HG02970 (cell line): ENCODE measurements around the gene SEMA4A.
"Not testable (repeated sequence)": the region's sequence is repeated elsewhere in the genome, so short reads cannot be mapped to it uniquely, and the experiment has no call there.

Source experiments
- ATAC-seq: cut with Tn5 transposase; IDR thresholded peaks from one replicate; pipeline ENCODE4 v1.9.1; 2021; ENCODE audit warnings: mild to moderate bottlenecking, moderate library complexity, moderate number of reproducible peaks; ENCODE audit not compliant: unreplicated experiment, low FRiP score

Gene SEMA4A

DNA sequence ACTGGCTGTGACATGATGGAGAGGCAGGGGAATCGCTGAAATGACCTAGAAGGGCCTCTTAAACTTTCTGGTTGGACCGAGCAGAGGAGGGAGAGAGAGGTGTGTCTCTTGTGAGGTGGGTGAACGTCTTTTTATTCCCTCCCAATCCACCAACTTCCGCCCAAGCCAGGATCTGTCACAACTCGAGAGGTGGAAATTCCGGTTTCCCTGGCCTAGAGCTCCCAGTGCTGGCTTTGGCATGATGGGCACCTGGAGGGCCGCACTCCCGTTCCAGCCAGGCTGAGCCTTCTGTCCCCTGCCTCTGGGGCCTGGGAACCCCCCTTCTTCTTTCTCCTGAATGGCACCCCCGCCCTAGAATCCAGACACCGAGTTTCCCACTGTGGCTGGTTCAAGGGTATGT, at the start of gene SEMA4A:
TSS of gene SEMA4A (plus strand) at position 224 of the 400 bp plus-strand sequence. CDS start 994 bp downstream, outside the sequence.
- ATAC-seq: no peak

DNA sequence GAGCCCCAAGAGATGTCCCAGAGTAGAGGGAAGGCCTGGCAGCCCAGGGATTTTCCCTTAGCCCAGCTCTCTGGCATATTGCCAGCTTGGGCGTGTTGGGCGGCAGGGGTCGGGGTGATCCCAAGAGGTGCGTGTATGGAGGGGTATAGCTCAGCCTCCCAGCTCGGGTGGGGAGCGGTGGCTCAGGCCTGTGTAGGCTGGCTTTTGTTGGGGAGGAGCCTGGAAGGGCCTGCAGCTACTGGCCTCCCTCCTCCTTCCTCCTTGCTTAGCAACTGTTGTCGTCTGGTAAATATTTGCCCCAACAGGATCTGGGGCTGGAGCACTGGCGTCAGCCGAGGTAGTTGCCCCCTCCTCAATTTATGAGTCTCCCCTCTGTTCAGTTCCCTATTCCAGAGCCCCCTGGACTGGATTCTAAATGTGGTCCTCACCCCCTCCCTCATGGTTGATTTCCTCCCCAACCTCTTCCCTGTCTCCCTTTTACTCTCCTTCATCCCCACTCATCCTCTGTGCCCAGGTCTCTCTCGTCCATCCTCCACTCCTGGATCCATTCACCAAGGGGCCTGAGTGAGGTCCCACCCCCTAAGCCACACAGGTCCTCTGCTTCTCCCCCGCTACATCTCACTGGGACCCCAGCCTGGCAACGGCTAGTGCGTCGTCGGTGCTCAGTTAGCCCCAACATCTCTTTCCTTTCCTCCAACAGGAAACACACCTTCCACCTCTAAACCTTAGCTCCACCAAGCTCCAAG, 49.1 kb upstream of the SEMA4A start:
- no peak for ATAC-seq

DNA sequence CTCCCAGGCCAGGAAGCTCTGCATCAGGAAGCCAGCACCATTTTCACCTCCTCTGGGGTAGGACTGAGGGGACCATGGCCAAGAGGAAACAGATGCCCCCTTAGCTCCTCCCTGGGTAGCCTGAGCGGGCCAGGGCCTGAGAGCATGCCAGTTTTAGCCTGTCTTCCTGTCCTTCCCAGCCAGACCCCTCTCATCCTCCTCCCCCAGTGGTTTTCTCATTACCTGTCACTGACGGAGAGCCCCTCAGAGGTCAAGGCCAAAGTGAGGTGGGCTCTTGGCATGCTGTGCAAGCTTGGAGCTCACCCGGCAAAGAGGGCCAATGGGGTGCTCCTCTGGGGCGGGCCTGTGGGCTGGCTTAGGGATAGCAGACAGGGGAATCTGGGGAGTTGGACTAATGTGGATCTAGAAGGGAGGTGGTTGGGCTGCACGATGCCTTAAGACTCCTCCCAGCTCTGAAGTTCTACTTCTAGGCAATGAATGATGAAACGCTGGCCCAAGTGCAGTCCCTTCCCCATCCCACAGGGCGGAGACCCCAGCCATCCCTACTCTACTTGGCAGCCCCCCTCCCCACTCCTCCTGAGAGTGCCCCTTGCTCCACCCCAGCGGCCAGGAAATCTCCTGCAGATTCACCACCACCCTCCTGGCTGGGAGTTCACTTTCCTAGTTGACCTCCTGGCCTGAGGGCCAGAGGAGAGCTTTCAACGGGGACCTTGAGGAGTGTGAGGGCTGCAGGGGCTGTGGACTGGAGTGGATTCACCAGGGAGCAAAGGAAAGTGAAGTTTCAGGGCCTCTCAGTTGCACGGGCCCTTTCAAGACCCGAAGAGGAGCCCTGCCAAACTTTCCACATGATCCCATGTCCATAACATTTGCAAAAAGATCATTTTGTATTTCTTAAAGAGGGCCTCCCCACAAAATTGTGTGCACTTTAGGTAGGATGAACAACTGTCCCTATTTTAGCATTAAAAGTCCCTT, 48.2 kb upstream of the SEMA4A start:
- no peak for ATAC-seq

DNA sequence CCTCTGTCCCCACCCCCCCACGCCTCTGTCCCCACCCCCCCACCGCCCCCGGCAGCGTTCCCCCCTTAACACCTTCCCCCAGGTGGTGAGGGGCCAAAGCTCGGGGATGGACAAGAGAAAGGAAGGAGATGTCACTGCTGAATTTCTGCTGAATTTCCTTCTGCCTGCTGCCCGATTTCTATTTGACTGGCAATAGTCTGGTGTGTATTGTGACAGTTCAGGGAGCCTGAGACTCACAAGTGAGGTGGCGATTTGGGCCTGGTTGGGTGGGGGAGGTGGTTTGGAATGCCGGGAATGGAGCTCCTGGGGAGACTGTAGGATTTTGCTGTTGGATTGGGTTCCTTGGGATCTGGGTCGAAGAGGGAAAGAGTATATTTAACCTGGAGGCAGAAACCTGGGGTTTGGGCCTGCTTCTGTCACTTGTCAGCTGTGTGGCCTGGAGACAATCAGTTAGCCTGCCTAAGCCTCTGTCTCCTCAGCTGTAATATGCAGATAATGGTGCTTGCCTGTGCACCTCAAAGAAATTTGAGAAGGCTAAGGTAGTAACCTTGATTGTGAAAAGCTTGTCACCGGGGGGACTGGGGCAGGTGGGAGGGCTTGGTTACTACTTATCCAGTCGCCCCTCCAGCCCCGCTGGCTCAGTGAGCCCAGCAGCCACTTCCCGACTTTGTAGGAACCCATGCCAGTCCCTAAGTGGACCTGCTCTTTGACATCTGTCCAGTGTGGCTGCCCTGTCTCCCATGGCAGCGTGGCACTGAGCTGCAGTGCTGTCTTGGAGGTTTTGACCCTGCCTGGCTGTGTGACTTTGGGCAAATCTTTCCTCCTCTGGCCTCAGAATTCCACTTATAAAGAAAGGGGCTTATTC, 46.5 kb upstream of the SEMA4A start:
- no peak for ATAC-seq

DNA sequence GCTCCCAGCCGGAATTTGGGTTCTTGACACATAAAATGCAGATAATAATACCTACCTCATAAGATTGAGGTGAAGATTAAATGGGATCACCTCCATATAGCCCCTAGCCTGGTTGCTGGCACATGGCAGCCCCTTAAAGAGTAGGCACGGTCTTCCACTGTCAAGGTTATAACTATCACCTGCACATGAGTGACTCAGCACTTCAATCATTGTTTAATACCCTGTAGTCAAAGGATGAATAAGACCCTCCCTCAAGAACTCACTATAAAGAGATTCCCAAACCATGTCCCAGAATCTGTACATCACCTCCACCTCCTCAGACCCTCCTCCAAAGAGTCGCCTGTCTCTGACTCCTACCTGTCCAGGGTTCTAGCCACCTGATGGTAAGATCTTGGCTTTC, 45.3 kb upstream of the SEMA4A start:
- no peak for ATAC-seq

DNA sequence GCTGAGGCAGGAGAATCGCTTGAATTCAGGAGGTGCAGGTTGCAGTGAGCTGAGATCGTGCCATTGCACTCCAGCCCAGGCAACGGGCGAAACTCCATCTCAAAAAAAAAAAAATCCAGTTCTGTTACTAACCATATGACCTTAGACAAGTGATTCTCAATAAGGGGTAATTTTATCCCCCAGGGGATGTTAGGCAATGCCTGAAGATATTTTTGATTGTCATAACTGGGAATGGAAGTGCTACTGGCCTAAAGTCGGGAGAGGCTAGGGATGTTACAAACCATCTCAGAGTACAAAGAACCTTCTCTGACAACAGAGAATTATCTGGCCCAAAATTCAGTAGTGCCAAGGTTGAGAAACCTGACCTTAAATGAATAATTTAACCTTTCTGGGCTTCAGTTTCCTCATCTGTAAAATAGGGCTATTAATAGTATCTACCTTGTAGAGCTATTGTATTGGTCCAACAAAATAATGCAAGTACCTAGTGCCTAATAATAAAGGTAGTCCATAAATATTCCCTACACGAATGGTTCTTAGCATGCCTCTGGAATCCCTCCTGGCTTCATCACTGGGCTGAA, 44.6 kb upstream of the SEMA4A start:
- ATAC-seq: no peak

DNA sequence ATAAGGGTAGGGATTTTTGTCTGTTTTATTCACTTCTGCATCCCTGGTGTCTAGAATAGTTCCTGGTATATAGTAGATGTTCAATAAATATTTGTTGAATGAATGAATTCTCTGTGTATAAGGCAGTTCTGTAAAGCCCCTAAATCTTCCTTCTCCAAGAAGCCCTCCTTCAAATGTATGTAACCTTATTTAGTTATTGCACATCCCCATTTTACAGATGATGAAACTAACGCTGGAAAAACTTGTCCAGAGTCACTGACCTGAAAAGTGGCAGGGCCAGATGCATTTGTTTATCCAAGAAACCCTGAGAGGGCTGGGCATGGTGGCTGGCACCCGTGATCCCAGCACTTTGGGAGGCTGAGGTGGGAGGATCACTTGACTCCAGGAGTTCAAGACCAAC, 43.1 kb upstream of the SEMA4A start:
- no peak for ATAC-seq

DNA sequence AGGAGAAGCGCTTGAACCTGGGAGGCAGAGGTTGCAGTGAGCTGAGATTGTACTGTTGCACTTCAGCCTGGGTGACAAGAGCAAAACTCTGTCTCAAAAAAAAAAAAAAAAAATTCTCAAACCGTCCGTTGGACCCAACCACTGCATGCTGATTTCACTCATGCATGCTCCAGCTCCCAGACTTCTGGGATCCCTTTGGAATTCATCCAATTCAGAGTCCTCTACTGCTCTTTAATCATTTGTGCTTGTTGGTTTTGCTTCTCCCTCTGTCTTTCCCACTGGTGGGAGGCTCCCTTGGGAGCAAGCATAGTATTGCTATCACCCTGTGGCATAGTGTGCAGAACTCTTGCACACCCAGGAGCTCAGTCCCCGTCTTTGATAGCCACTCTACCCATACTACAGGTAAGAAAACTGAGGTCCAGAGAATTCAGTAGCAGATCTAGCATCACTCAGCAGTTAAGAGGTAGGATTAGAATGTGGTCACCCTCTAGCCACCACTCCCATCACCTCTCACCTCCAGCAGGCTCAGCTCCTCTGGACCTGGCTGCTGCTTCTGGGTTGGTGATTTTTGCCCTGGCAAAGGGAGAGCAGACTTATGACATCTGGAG, 41.9 kb upstream of the SEMA4A start:
- ATAC-seq: no peak

DNA sequence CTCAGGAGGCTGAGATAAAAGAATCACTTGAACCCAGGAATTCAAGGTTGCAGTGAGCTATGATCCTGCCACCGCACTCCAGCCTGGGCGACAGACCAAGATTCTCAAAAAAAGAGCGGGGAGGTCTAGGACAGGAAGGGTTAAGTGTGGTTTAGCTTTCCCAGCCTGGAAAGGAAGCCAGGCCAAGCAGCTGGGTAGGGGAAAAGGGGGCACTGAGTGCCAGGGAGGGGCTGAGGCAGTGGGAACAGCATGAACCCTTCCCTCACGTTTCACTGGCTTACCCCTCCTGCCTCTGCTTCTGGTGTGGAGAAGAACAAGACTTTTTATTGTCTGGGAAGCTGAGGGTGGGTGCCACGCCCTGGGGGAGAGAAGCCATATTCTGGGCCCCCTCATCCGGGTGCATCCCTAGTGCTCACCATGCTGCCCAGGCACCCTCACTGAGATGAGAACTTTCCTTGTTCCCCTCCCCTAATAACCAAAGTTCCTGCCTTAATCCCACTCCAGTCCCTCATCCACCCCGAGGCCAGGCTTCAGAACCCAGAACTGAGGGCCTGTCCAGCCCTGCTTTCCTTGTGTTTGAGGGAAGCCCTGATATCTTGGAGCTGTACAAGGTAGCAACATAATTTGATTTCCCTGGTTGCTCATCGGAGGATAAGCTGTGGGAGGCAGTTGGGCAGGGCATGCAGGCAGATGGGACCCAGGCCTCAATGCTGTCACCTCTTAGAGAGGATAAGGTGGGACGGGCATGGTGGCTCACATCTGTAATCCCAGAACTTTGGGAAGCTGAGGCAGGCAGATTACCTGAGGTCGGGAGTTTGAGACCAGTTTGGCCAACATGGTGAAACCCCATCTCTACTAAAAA, 40.9 kb upstream of the SEMA4A start:
- no peak for ATAC-seq

DNA sequence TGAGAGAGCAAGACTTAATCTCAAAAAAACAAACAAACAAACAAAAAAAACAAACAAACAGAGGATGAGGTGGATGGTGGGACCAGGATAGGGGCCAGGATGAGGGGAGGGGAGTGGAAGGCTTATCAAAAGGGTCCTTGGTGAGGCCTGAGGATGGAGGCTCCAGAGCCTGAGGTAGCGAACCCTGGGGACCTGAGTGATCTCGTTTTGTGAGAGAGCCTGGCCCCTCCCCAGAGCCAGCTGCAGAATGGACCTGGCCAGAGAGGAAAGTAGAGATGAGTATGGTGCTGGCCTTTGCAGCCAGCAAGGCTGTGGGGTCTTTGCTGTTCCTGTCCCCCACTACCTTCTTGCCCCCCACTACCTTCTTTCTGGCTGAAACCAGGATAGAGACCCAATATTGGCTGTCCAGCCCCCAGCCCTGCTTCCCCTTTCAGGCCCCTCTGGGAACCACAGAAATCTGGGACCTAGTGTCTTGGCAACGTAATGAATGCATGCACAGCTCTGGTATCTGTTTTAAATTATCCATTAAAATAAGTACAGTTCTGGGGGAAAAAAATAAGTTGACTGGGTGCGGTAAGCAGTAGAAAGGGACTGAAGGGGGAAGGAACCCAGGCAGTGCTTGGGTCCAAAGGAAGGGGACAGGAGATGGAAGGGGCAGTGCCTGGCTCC, 40.0 kb upstream of the SEMA4A start:
- ATAC-seq: no peak

DNA sequence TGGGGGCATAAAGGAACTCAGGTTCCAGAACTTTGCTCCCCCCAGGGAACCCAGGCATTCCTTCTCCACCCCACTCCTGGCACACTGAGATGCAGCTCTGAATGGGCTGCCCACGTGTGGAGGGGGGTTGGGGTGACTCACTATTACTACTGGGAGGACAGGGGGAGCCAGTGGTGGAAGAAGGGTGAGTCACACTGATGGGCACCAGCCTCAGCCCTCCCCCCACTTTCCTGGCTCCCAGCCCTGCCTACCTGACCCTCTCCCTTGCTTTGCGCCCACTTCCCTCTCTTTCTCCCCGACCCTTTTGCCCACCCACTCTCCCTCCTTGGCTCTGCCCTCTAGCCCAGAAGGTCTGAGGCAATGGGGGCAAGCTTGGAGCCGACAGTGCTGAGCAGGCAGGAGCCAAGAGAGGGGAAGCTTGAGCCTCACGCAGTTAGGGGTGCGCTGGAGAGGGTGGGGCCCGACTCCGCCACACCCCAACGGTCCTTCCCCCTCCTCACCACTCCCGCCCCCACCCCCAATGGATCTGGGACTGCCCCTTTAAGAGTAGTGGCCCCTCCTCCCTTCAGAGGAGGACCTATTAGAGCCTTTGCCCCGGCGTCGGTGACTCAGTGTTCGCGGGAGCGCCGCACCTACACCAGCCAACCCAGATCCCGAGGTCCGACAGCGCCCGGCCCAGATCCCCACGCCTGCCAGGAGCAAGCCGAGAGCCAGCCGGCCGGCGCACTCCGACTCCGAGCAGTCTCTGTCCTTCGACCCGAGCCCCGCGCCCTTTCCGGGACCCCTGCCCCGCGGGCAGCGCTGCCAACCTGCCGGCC, 39.1 kb upstream of the SEMA4A start, which contains the start of gene LMNA:
TSS of gene LMNA (plus strand) at position 611 of the 818 bp plus-strand sequence. CDS start 208 bp downstream, outside the sequence.
- peak; percentile 66 for ATAC-seq

DNA sequence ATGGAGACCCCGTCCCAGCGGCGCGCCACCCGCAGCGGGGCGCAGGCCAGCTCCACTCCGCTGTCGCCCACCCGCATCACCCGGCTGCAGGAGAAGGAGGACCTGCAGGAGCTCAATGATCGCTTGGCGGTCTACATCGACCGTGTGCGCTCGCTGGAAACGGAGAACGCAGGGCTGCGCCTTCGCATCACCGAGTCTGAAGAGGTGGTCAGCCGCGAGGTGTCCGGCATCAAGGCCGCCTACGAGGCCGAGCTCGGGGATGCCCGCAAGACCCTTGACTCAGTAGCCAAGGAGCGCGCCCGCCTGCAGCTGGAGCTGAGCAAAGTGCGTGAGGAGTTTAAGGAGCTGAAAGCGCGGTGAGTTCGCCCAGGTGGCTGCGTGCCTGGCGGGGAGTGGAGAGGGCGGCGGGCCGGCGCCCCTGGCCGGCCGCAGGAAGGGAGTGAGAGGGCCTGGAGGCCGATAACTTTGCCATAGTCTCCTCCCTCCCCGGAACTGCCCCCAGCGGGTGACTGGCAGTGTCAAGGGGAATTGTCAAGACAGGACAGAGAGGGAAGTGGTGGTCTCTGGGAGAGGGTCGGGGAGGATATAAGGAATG, 38.4 kb upstream of the SEMA4A start:
- ATAC-seq: no peak

DNA sequence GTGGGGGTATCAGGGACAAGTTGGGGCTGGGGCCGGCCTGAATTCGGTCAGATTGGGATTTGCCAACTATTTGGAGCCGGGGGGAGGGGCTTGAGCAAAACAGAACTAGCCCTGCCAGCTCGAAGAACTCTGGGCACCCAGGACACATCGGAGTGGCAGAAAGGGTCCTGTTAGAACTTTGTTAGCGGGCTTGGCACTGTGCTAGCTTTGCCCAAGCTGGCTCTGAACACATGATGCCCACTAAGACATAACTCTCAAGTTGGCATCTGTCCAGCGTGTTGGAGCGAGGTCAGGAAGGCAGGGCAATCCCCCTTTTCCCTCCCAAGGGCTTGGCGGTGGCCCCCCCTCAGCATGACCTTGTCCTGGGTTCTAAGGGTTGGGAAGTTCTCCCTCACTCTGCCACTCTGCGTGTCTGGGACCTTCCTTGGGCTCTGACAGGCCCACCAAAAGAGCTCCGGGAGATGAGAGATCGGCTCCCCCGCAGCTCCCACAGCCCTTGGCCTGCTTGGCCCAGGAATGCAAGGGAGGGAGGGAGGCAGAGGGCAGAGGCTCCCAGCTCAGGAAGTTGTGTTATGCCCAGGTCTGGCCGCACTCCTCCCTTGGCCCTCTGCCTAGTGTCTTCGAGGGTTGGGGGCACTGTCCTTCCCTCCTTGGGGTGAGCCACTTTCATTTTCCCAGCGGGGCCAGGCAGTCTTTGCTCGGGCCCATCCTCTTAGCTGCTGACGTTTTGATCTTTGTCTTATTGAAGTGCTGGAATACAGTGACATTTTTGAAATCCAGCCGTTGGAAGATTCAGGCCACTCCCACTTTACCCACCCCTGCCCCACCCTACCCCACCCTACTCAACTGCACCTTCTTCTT, 37.6 kb upstream of the SEMA4A start:
- ATAC-seq: no peak

DNA sequence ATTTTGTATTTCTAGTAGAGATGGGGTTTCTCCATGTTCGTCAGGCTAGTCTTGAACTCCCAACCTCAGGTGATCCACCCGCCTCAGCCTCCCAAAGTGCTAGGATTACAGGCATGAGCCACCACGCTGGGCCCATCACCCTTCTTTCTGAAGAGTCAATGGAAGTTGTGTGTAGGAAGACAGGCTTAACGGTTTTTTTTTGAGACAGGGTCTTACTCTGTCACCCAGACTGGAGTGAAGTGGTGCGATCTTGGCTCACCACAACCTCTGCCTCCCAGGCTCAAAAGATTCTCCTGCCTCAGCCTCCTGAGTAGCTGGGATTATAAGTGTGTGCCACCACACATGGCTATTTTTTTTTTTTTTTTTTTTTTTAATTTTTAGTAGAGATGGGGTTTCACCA, 36.7 kb upstream of the SEMA4A start:
- not testable (repeated sequence) for ATAC-seq

DNA sequence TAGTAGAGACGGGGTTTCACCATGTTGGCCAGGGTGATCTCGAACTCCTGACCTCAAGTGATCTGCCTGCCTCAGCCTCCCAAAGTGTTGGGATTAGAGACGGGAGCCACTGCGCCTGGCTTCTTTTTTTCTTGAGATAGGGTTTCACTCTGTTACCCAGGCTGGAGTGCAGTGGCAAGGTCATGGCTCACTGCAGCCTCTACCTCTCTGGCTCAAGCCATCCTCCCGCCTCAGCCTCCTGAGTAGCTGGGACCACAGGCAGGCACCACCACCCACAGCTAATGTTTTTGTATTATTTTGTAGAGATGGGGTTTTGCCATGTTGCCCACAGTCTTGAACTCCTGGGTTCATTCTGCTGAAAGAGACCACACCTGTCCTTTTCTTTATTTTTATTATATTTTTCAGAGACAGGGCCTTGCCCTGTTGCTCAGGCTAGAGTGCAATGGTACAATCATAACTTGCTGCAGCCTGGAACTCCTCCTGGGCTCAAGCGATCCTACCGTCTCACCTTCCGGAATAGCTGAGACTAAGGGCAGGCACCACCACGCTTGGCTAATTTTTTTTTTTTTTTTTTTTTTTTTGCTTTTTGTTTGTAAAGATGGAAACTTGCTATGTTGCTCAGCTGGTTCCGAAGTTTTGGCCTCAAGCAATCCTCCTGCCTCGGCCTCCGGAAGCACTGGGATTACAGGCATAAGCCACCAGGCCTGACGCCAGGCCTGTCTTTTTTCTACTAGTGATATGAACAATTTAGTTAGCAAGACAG, 35.8 kb upstream of the SEMA4A start:
- ATAC-seq: no peak
